OCI-LY7 (cell line): ENCODE measurements around the gene GPR31. TPM values are rescaled to one million over a fixed set of nuclear protein-coding genes. Genes with fewer than 3 reads are reported as not detected.

Experiments
- BruUV-seq: library from RNA; stranded (reverse); fragments of 400-500 nt; replicated peaks from 2 replicates; lab custom pipeline; 2021; lab: Mats Ljungman, UMichigan
- CTCF ChIA-PET: fragments of 300-600 bp; sonication (Branson Sonifier 250); formaldehyde crosslinking; loops from one replicate; lab custom pipeline; 2022; ENCODE audit warnings: antibody characterized with exemption; ENCODE audit not compliant: unreplicated experiment; lab: Charles Lee
- POLR2A ChIA-PET: fragments of 300-600 bp; sonication (Branson Sonifier 250); formaldehyde crosslinking; loops from one replicate; lab custom pipeline; 2022; ENCODE audit warnings: antibody characterized with exemption; lab: Charles Lee
- DNase-seq: peaks from one replicate; pipeline ENCODE4 v3.0.0-alpha.2; 2015; ENCODE audit warnings: low spot score
- H2AFZ ChIP-seq: fragments of 200-600 bp; sonication (generic), shearing (Covaris generic); 2 replicates; pipeline ENCODE4 v1.6.1; 2014; ENCODE audit warnings: mild to moderate bottlenecking, antibody characterized with exemption, low read length, moderate library complexity
- H3K27ac ChIP-seq: fragments of 200-600 bp; sonication (generic); 2 replicates; pipeline ENCODE4 v1.5.1; 2014; ENCODE audit warnings: mixed run types, low read depth, mild to moderate bottlenecking, moderate library complexity, low read length, inconsistent platforms; ENCODE audit not compliant: poor library complexity, severe bottlenecking
- H3K36me3 ChIP-seq: fragments of 200-600 bp; sonication (generic); 2 replicates; pipeline ENCODE4 v1.6.1; 2014; ENCODE audit warnings: mild to moderate bottlenecking, antibody characterized with exemption, low read length, moderate library complexity, mixed read lengths; ENCODE audit not compliant: insufficient read depth
- H3K4me1 ChIP-seq: fragments of 200-600 bp; sonication (generic); 2 replicates; pipeline ENCODE4 v1.5.1; 2014; ENCODE audit warnings: mild to moderate bottlenecking, low read length; ENCODE audit not compliant: insufficient read depth, poor library complexity, severe bottlenecking
- H3K4me2 ChIP-seq: fragments of 200-600 bp; sonication (generic); 2 replicates; pipeline ENCODE4 v1.6.1; 2014; ENCODE audit warnings: mild to moderate bottlenecking, low read length
- H3K4me3 ChIP-seq: fragments of 200-600 bp; sonication (generic); 2 replicates; pipeline ENCODE4 v1.5.1; 2014; ENCODE audit warnings: mild to moderate bottlenecking, low read depth, low read length; ENCODE audit not compliant: poor library complexity, severe bottlenecking
- H3K79me2 ChIP-seq: fragments of 200-600 bp; sonication (generic); 2 replicates; pipeline ENCODE4 v1.6.1; 2016; ENCODE audit warnings: low read depth, mild to moderate bottlenecking, low read length, moderate library complexity, mixed read lengths; ENCODE audit not compliant: insufficient read depth
- H3K9me2 ChIP-seq: fragments of 200-600 bp; sonication (generic); 2 replicates; pipeline ENCODE4 v1.6.1; 2016; ENCODE audit warnings: mild to moderate bottlenecking, low read length, mixed read lengths; ENCODE audit not compliant: insufficient read depth
- H3K9me3 ChIP-seq: fragments of 200-600 bp; sonication (generic); 2 replicates; pipeline ENCODE4 v1.6.1; 2014; ENCODE audit warnings: mild to moderate bottlenecking, mixed run types, low read length, mixed read lengths
- H4K20me1 ChIP-seq: fragments of 200-600 bp; sonication (generic); 2 replicates; pipeline ENCODE4 v1.6.1; 2014; ENCODE audit warnings: mild to moderate bottlenecking, antibody characterized with exemption, low read length, moderate library complexity, mixed read lengths; ENCODE audit not compliant: insufficient read depth
- CTCF ChIP-seq: fragments of 200-600 bp; sonication (generic); conservative IDR thresholded peaks from 2 replicates; pipeline ENCODE4 v1.5.1; 2014; ENCODE audit warnings: mild to moderate bottlenecking, antibody characterized with exemption, low read length, moderate library complexity, mixed read lengths
- EZH2phosphoT487 ChIP-seq: fragments of 200-600 bp; sonication (generic); IDR thresholded peaks from 2 replicates; pipeline ENCODE4 v1.6.1; 2018; ENCODE audit warnings: low read depth, borderline replicate concordance, mild to moderate bottlenecking, mixed run types, antibody characterized with exemption, low read length, moderate library complexity, mixed read lengths
- intact Hi-C: fragments of 100-400 bp; cut with micrococcal nuclease; formaldehyde crosslinking; loops from one replicate; pipeline ENCODE4 v1.10.0; 2022; ENCODE audit not compliant: unreplicated experiment
- total RNA-seq, 2 experiments: library from RNA; depleted of rRNA in 1 of 2; stranded (reverse); fragments of >200 nt in 1 of 2; shearing (Covaris generic) in 1 of 2; gene quantifications; 2 replicates each; pipeline ENCODE4 v1.2.3, GENCODE V29; 2014 to 2022

The GPR31 gene
- total RNA-seq, 2 experiments from 2014 or later: not detected

DNA sequence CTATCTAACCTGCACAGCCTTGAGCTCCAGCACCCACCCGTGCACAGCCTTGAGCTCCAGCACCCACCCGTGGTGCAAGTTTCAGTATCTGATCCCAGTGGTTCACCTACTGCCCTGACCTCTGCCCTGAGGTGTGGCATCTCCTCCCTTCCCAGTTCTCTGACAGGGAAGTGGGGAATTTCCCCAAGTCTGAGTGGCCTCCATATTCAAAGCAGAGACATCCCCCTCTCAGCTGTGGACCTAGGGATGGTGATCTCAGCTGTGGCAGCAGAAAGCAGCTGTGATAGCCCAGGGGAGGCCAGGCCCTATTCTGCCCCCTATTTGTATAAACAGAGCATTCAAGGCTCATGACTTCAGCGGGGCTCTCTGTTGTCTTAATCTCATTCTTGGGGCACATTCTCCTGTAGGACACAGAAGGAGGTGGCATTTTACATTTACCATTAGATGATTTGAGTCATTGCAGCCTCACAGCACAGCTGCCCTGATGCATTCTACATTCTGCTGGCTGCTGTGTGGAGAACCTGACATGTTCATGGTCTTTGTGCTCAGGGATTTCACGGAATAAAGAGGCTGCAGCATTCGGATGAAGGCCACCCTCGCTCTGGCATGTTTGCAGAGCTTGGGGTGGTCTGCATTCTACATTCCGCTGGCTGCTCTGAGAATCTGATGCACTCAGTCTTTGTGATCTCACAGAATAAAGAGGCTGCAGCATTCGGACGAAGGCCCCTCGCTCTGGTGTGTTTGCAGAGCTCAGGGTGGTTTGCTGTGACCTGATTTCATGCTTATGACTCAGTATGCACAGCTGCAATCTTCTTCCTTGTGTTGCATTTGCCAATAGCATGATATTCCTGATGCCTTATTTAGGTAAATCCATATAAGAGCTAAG, 16.9 kb downstream of the GPR31 start:
- Histone ChIP-seq H3K4me2 (peak overlapping the region; percentile 9; the same call in 1 of the 2 replicates), H3K4me3 (no peak overlapping the region), H3K4me1 (peaks cover 28% of the 10 kb centered on the region), H3K36me3 (no peaks in the 10 kb centered on the region), H3K9me2 (no peaks in the 10 kb centered on the region), H3K9me3 (0 out of 2 replicates have a peak, but pooled peaks cover 4% of the 10 kb centered on the region), H3K79me2 (no peaks in the 10 kb centered on the region), H2AFZ (no peak overlapping the region), H4K20me1 (no peaks in the 10 kb centered on the region), H3K27ac (no peak overlapping the region)
- intact Hi-C loops: loop anchor here (2.0 kb wide), 2 partner anchors 26 to 190 kb away; no protein-coding TSS in a partner anchor
- POLR2A ChIA-PET: interaction anchor here (0.5 to 3.9 kb wide), 11 partner anchors 11 to 501 kb away, joined by 3 to 23 read pairs (median 3); partner anchors contain the start of gene CCR6
- BruUV-seq: no TSS peak
- peak; percentile 42 for DNase-seq
- TF ChIP-seq EZH2phosphoT487 (no peak), CTCF (peak; percentile 45)
- CTCF ChIA-PET: interaction anchor here (0.6 to 1.4 kb wide), 6 partner anchors 11 to 363 kb away, joined by 3 to 4 read pairs (median 3); no protein-coding TSS in a partner anchor

- Histone ChIP-seq H3K79me2 (no peaks in the 10 kb centered on the region), H3K9me3 (0 out of 2 replicates have a peak, but pooled peaks cover 2% of the 10 kb centered on the region), H3K4me3 (no peak overlapping the region), H3K4me2 (no peak overlapping the region), H3K4me1 (peaks cover 28% of the 10 kb centered on the region), H3K36me3 (no peaks in the 10 kb centered on the region), H2AFZ (no peak overlapping the region), H4K20me1 (no peaks in the 10 kb centered on the region), H3K27ac (no peak overlapping the region), H3K9me2 (no peaks in the 10 kb centered on the region)
- TF ChIP-seq CTCF (peak; percentile 50), EZH2phosphoT487 (no peak)
- peak; percentile 35 for DNase-seq
- ChIA-PET POLR2A (interaction anchor here (0.6 to 3.9 kb wide), 6 partner anchors 17 to 500 kb away, joined by 3 to 23 read pairs (median 3); partner anchors contain the start of gene CCR6), CTCF (interaction anchor here (0.9 kb wide), 1 partner anchor 13 kb away, joined by 3 read pairs; no protein-coding TSS in a partner anchor)
- intact Hi-C loops: loop anchor here (2.0 kb wide), 2 partner anchors 25 to 189 kb away; no protein-coding TSS in a partner anchor
- BruUV-seq: no TSS peak
These were observed 18.0 kb downstream of the GPR31 start for GRCh38 chr6:167139761-167140160.
